Stimulated activated CD4-positive, alpha-beta T cell treated with anti-CD3 and anti-CD28 coated beads, TNF-alpha, amount 100 ng/mL, for 24 hours (primary cell): ENCODE data around the gene FOXO1.

Experiments
- DNase-seq, 3 experiments: peaks; one replicate each; pipeline ENCODE4 v3.0.0-alpha.2; 2020; ENCODE audit warnings: low read depth in 3 of 3

Gene FOXO1

GRCh38 chr13:40509876-40510275 is 156.6 kb downstream of the FOXO1 start:
- DNase-seq, result no peak

GRCh38 chr13:40508767-40509342 is 157.6 kb downstream of the FOXO1 start:
- no peak for DNase-seq

- no peak for DNase-seq
Measured at GRCh38 chr13:40508127-40508526, 158.3 kb downstream of the FOXO1 start.

- no peak for DNase-seq
Measured at GRCh38 chr13:40506592-40507446, 159.6 kb downstream of the FOXO1 start.
